ENCODE measurements around the gene TMEM131.

DNA sequence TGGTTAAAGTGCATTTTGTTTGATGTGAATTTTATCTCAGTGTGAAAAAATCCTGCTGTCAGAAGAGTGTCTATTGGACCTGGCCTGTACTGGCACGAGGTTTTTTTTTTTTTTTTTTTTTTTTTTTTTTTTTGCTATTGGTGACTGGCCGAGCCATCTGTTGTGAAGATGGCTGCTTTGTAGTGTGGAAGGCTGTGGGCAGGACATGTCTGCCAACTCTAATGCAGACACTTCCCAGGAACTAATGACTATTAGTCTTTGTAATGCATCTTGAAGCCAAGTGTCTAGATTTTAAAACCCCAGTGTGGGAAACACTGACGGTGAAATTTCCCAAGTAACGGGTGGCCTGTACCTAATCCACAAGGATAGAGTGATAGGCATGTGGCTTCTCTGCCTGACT lies 248.0 kb downstream of the TMEM131 start:
- TF ChIP-seq, protein P1, sequence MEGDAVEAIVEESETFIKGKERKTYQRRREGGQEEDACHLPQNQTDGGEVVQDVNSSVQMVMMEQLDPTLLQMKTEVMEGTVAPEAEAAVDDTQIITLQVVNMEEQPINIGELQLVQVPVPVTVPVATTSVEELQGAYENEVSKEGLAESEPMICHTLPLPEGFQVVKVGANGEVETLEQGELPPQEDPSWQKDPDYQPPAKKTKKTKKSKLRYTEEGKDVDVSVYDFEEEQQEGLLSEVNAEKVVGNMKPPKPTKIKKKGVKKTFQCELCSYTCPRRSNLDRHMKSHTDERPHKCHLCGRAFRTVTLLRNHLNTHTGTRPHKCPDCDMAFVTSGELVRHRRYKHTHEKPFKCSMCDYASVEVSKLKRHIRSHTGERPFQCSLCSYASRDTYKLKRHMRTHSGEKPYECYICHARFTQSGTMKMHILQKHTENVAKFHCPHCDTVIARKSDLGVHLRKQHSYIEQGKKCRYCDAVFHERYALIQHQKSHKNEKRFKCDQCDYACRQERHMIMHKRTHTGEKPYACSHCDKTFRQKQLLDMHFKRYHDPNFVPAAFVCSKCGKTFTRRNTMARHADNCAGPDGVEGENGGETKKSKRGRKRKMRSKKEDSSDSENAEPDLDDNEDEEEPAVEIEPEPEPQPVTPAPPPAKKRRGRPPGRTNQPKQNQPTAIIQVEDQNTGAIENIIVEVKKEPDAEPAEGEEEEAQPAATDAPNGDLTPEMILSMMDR (conservative IDR thresholded peaks at IDR 0.05; ENCODE audit: low read depth in 2 of 2), result no peak
- no peak for TF ChIP-seq CREB1 (CRISPR knock-in tag; IDR thresholded peaks at IDR 0.05; ENCODE audit: low read depth)
- TF ChIP-seq, protein P2, sequence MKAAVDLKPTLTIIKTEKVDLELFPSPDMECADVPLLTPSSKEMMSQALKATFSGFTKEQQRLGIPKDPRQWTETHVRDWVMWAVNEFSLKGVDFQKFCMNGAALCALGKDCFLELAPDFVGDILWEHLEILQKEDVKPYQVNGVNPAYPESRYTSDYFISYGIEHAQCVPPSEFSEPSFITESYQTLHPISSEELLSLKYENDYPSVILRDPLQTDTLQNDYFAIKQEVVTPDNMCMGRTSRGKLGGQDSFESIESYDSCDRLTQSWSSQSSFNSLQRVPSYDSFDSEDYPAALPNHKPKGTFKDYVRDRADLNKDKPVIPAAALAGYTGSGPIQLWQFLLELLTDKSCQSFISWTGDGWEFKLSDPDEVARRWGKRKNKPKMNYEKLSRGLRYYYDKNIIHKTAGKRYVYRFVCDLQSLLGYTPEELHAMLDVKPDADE (IDR thresholded peaks at IDR 0.05), result no peak
- TF ChIP-seq EZH2 (IDR thresholded peaks at IDR 0.05; ENCODE audit: low read depth, unreplicated experiment), result no peak
- TF ChIP-seq POLR2AphosphoS5 (IDR thresholded peaks at IDR 0.05; ENCODE audit: low read depth), result no peak
- TF ChIP-seq EZH2phosphoT487 (IDR thresholded peaks at IDR 0.05; ENCODE audit: unreplicated experiment), result no peak
- no peak for TF ChIP-seq STAT1 (IDR thresholded peaks at IDR 0.05; ENCODE audit: unreplicated experiment)
